Hepatocyte (in vitro differentiated cells): Measurements from ENCODE around the gene CNTNAP1. TPM values are rescaled to one million over a fixed set of nuclear protein-coding genes. Genes with fewer than 3 reads are reported as not detected.

Experiments used
- DNase-seq: peaks from one replicate; pipeline ENCODE4 v3.0.0-alpha.2; 2016; ENCODE audit warnings: low spot score
- H2AFZ ChIP-seq: fragments of 200-600 bp; sonication (generic); 2 replicates; pipeline ENCODE4 v1.6.0; 2016; ENCODE audit warnings: antibody characterized with exemption, mild to moderate bottlenecking
- H3K27ac ChIP-seq: fragments of 200-600 bp; sonication (generic); 2 replicates; pipeline ENCODE4 v1.5.1; 2016; ENCODE audit warnings: mild to moderate bottlenecking
- H3K27me3 ChIP-seq: fragments of 200-600 bp; sonication (generic); 2 replicates; pipeline ENCODE4 v1.6.1; 2016
- H3K36me3 ChIP-seq: fragments of 200-600 bp; sonication (generic); replicated peaks from 2 replicates; pipeline ENCODE4 v1.5.1; 2016; ENCODE audit warnings: low read depth; ENCODE audit not compliant: insufficient read depth
- H3K4me1 ChIP-seq: fragments of 200-600 bp; sonication (generic); 2 replicates; pipeline ENCODE4 v1.5.1; 2016; ENCODE audit warnings: mild to moderate bottlenecking, moderate library complexity; ENCODE audit not compliant: insufficient read depth
- H3K4me2 ChIP-seq: fragments of 200-600 bp; sonication (generic); 2 replicates; pipeline ENCODE4 v1.6.0; 2016
- H3K4me3 ChIP-seq: fragments of 200-600 bp; sonication (generic); 2 replicates; pipeline ENCODE4 v1.5.1; 2016; ENCODE audit warnings: mild to moderate bottlenecking
- H3K79me2 ChIP-seq: fragments of 200-600 bp; sonication (generic); 2 replicates; pipeline ENCODE4 v1.6.0; 2017; ENCODE audit warnings: mild to moderate bottlenecking
- H3K9me2 ChIP-seq: fragments of 200-600 bp; sonication (generic); replicated peaks from 2 replicates; pipeline ENCODE4 v1.6.0; 2017; ENCODE audit warnings: mild to moderate bottlenecking; ENCODE audit not compliant: insufficient read depth
- H3K9me3 ChIP-seq: fragments of 200-600 bp; sonication (generic); 2 replicates; pipeline ENCODE4 v1.5.1; 2016; ENCODE audit warnings: low read depth, mild to moderate bottlenecking
- H4K20me1 ChIP-seq: fragments of 200-600 bp; sonication (generic); 2 replicates; pipeline ENCODE4 v1.6.0; 2016; ENCODE audit warnings: mild to moderate bottlenecking; ENCODE audit not compliant: insufficient read depth, poor library complexity, severe bottlenecking
- EZH2 ChIP-seq: fragments of 200-600 bp; sonication (generic); IDR thresholded peaks from 2 replicates; pipeline ENCODE4 v1.6.1; 2016; ENCODE audit warnings: antibody characterized with exemption, mild to moderate bottlenecking, borderline replicate concordance
- EZH2phosphoT487 ChIP-seq: fragments of 200-600 bp; sonication (generic); IDR thresholded peaks from one replicate; pipeline ENCODE4 v1.6.1; 2018; ENCODE audit warnings: antibody characterized with exemption, mild to moderate bottlenecking, low read depth, moderate library complexity; ENCODE audit not compliant: unreplicated experiment, severe bottlenecking
- WGBS: methylation state at CpG from one replicate; pipeline ENCODE4 v1.1.6; 2016; ENCODE audit warnings: low lambda C conversion rate; ENCODE audit errors: missing lambda C conversion rate; 5-methylcytosine and 5-hydroxymethylcytosine counted together
- polyA plus RNA-seq: library from polyadenylated mRNA; unstranded; fragments of >200 nt; fragmentation: Nextera tagmentation; extraction: Ambion mirVana; gene quantifications from 2 replicates; pipeline ENCODE4 v1.2.1, GENCODE V29; 2016
- total RNA-seq: library from RNA; depleted of rRNA; stranded (reverse); fragments of >200 nt; gene quantifications from 2 replicates; pipeline ENCODE4 v1.2.3, GENCODE V29; 2014
- TF ChIP-seq, protein P1 (sequence below): fragments of 200-600 bp; sonication (generic); IDR thresholded peaks from 2 replicates; pipeline ENCODE4 v1.5.1; 2016; ENCODE audit warnings: antibody characterized with exemption, mild to moderate bottlenecking; ENCODE audit not compliant: poor library complexity

The CNTNAP1 gene
- total and polyA plus RNA-seq, 2 experiments from 2014 or later = 2.6 to 4.4 TPM

DNA sequence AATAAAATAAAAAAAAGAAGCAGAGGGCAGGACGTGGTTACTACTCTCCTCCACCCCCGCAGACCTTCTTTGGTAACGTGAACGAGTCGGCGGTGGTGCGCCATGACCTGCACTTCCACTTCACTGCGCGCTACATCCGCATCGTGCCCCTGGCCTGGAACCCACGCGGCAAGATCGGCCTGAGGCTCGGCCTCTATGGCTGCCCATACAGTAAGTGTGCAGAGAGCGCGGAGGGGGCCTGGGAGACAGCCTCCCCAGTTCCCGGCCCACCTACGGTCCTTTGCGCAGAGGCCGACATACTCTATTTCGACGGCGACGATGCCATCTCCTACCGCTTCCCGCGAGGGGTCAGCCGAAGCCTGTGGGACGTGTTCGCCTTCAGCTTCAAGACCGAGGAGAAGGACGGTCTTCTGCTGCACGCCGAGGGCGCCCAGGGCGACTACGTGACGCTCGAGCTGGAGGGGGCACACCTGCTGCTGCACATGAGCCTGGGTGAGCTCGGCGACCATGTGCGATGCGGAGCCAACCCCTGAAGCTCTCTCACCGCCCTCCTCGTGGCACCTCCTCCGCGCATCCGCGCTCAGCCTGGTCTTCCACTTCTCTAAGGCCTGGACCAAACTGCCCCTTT lies 2.7 kb downstream of the CNTNAP1 start:
- H3K4me1 ChIP-seq = peaks cover 6% of the 10 kb centered on the region
- H3K4me3 ChIP-seq = no peak overlapping the region
- peaks cover 2% of the 10 kb centered on the region for H3K79me2 ChIP-seq
- no peaks in the 10 kb centered on the region for H3K36me3 ChIP-seq
- TF ChIP-seq EZH2phosphoT487 = no peak
- no peak for TF ChIP-seq EZH2
- TF ChIP-seq, protein P1, sequence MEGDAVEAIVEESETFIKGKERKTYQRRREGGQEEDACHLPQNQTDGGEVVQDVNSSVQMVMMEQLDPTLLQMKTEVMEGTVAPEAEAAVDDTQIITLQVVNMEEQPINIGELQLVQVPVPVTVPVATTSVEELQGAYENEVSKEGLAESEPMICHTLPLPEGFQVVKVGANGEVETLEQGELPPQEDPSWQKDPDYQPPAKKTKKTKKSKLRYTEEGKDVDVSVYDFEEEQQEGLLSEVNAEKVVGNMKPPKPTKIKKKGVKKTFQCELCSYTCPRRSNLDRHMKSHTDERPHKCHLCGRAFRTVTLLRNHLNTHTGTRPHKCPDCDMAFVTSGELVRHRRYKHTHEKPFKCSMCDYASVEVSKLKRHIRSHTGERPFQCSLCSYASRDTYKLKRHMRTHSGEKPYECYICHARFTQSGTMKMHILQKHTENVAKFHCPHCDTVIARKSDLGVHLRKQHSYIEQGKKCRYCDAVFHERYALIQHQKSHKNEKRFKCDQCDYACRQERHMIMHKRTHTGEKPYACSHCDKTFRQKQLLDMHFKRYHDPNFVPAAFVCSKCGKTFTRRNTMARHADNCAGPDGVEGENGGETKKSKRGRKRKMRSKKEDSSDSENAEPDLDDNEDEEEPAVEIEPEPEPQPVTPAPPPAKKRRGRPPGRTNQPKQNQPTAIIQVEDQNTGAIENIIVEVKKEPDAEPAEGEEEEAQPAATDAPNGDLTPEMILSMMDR = no peak
- H3K4me2 ChIP-seq = no peak overlapping the region
- H2AFZ ChIP-seq = no peak overlapping the region
- H3K9me3 ChIP-seq = no peaks in the 10 kb centered on the region
- no peaks in the 10 kb centered on the region for H3K9me2 ChIP-seq
- no peak for DNase-seq
- no peaks in the 10 kb centered on the region for H3K27me3 ChIP-seq
- no peak overlapping the region for H3K27ac ChIP-seq
- 96% methylated on average over 50 of the region's 50 CpGs for WGBS
- H4K20me1 ChIP-seq = no peaks in the 10 kb centered on the region

DNA sequence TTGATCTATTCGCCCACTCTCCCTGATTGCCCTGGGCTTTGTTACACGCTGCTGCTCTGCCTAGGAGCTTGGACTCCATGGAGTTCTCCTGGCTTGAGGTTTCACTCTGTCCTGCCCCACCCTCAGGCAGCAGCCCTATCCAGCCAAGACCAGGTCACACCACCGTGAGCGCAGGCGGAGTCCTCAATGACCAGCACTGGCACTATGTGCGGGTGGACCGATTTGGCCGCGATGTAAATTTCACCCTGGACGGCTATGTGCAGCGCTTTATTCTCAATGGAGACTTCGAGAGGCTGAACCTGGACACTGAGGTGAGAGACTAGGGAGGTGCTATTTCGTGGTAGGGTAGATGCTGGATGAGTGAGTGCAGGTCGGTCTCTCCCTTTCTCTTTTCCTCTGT lies 3.5 kb downstream of the CNTNAP1 start:
- Histone ChIP-seq H3K4me3 (no peak overlapping the region), H3K4me2 (no peak overlapping the region), H3K4me1 (peaks cover 4% of the 10 kb centered on the region), H3K27me3 (no peaks in the 10 kb centered on the region), H3K9me2 (no peaks in the 10 kb centered on the region), H3K9me3 (no peaks in the 10 kb centered on the region), H3K36me3 (no peaks in the 10 kb centered on the region), H3K79me2 (peaks cover 2% of the 10 kb centered on the region), H3K27ac (no peak overlapping the region), H4K20me1 (no peaks in the 10 kb centered on the region), H2AFZ (no peak overlapping the region)
- TF ChIP-seq EZH2phosphoT487 = no peak
- no peak for TF ChIP-seq EZH2
- TF ChIP-seq, protein P1 = no peak
- 93% methylated on average over 14 of the region's 14 CpGs for WGBS
- no peak for DNase-seq

DNA sequence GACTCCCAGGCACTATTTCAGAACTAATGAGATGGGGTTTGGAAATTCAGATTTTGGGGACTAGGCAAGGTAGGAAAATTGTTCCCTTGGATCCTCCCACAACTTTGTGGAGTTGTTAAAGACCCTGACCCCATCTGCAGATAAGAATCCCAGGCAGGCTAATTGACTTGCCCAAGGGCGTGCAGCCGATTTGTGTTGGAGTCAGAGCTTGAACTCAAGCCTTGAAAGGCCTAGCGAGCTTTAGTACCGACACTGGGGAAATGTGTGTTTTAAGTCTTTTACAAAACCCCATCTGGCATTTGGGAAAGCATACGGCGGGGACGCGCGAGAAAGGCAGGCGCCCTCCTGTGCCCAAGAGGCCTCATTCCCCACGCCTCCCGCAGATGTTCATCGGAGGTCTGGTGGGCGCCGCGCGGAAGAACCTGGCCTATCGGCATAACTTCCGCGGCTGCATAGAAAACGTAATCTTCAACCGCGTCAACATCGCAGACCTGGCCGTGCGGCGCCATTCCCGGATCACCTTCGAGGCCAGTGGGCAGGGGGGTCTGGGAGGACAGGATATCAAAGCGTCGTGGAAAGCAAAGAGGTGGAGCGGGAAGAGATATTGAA lies 4.3 kb downstream of the CNTNAP1 start:
- Histone ChIP-seq H3K27me3 (no peaks in the 10 kb centered on the region), H3K27ac (no peak overlapping the region), H3K36me3 (no peaks in the 10 kb centered on the region), H2AFZ (no peak overlapping the region), H3K4me2 (no peak overlapping the region), H4K20me1 (no peaks in the 10 kb centered on the region), H3K4me3 (no peak overlapping the region), H3K9me2 (no peaks in the 10 kb centered on the region), H3K9me3 (no peaks in the 10 kb centered on the region), H3K79me2 (peaks cover 1% of the 10 kb centered on the region), H3K4me1 (peaks cover 4% of the 10 kb centered on the region)
- TF ChIP-seq, protein P1 = no peak
- TF ChIP-seq EZH2 (no peak), EZH2phosphoT487 (no peak)
- DNase-seq = no peak
- 90% methylated on average over 32 of the region's 32 CpGs for whole genome bisulfite sequencing
